ENCODE measurements around the gene GPC4.
"Not testable (repeated sequence)": the region's sequence is repeated elsewhere in the genome, so short reads cannot be mapped to it uniquely, and the experiment has no call there.

The GPC4 gene

GRCh38 chrX:133297284-133297683 is 118.0 kb downstream of the GPC4 start:
- no peak for FAIRE-seq

GRCh38 chrX:133294126-133294525 is 121.2 kb downstream of the GPC4 start:
- no peak for TF ChIP-seq CTCF (IDR thresholded peaks at IDR 0.05; ENCODE audit: insufficient read depth, missing control alignments)
- DNase-seq (ENCODE audit: insufficient read length, low spot score) (no peak), FAIRE-seq (no peak)

More at GRCh38 chrX:133297284-133297683, 118.0 kb downstream of the GPC4 start:
- DNase-seq (ENCODE audit: insufficient read length, low spot score) = no peak
- TF ChIP-seq CTCF (IDR thresholded peaks at IDR 0.05; ENCODE audit: insufficient read depth, missing control alignments) = no peak

- no peak for DNase-seq (ENCODE audit: insufficient read length, low spot score)
- TF ChIP-seq CTCF (IDR thresholded peaks at IDR 0.05; ENCODE audit: insufficient read depth, missing control alignments) = no peak
- no peak for FAIRE-seq
These were observed 125.2 kb downstream of the GPC4 start for GRCh38 chrX:133290076-133290475.

GRCh38 chrX:133287860-133288259 is 127.4 kb downstream of the GPC4 start:
- TF ChIP-seq CTCF (IDR thresholded peaks at IDR 0.05; ENCODE audit: insufficient read depth, missing control alignments) = no peak
- FAIRE-seq = no peak
- DNase-seq (ENCODE audit: insufficient read length, low spot score) = no peak

- FAIRE-seq (no peak), DNase-seq (ENCODE audit: insufficient read length, low spot score) (no peak)
- TF ChIP-seq CTCF (IDR thresholded peaks at IDR 0.05; ENCODE audit: insufficient read depth, missing control alignments) = no peak
These were observed 129.9 kb downstream of the GPC4 start for GRCh38 chrX:133285341-133285740.

GRCh38 chrX:133279112-133279730 is 136.1 kb downstream of the GPC4 start:
- not testable (repeated sequence) for DNase-seq (ENCODE audit: insufficient read length, low spot score); FAIRE-seq

- DNase-seq (ENCODE audit: insufficient read length, low spot score) = no peak
- TF ChIP-seq CTCF (IDR thresholded peaks at IDR 0.05; ENCODE audit: insufficient read depth, missing control alignments) = no peak
- FAIRE-seq = no peak
These were observed 142.1 kb downstream of the GPC4 start for GRCh38 chrX:133273180-133273579.

- FAIRE-seq = no peak
- DNase-seq (ENCODE audit: insufficient read length, low spot score) = no peak
- no peak for TF ChIP-seq CTCF (IDR thresholded peaks at IDR 0.05; ENCODE audit: insufficient read depth, missing control alignments)
These were observed 146.1 kb downstream of the GPC4 start for GRCh38 chrX:133269168-133269567.

Data from D721Med (cell line).